DMS79 treated with DMSO at 0.1 percent for 48 hours (cell line): ENCODE results near the gene NUP54.

Source experiments
- DNase-seq: peaks from one replicate; lab custom pipeline; 2025; lab: John Stamatoyannopoulos, UW

Gene NUP54, protein sequence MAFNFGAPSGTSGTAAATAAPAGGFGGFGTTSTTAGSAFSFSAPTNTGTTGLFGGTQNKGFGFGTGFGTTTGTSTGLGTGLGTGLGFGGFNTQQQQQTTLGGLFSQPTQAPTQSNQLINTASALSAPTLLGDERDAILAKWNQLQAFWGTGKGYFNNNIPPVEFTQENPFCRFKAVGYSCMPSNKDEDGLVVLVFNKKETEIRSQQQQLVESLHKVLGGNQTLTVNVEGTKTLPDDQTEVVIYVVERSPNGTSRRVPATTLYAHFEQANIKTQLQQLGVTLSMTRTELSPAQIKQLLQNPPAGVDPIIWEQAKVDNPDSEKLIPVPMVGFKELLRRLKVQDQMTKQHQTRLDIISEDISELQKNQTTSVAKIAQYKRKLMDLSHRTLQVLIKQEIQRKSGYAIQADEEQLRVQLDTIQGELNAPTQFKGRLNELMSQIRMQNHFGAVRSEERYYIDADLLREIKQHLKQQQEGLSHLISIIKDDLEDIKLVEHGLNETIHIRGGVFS

DNA sequence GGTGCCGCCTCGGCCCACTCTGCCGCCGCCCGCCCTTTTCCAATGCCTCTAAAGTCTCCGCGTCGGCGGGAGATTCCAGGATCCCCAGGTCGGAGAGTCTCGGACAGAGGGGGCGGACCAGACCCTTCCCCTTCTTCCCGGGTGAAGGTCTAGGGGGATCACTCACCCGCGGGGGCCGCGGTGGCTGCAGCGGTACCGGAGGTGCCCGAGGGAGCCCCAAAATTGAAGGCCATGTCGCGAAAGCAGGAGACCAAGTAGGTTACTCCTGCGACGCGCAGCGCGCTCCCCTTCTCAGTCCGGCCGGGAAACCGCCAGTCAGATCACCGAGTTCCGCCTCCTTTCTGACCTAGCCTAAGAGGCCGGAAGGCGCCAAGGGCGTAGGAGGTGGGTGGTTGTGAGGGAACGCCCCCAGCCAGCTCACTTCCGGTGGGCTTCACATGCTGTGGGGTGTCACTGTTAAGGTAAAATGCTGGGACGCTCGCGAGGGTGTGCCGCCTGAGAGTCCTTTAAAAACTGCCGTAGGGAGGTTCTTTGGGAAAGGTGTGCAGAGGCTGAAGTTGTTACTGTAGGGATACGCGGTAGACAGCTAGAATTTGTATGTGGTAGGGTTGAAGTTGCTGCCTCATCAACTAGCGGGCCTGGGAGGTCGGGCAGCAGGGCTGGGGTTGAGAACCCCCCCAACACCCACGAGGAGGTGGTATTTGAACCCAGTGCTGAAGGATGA lies at the start of gene NUP54:
NUP54 (minus strand) TSS at position 256 of the 724 bp plus-strand sequence; CDS start at position 233, 23 bp downstream.
- peak; percentile 81 for DNase-seq

DNA sequence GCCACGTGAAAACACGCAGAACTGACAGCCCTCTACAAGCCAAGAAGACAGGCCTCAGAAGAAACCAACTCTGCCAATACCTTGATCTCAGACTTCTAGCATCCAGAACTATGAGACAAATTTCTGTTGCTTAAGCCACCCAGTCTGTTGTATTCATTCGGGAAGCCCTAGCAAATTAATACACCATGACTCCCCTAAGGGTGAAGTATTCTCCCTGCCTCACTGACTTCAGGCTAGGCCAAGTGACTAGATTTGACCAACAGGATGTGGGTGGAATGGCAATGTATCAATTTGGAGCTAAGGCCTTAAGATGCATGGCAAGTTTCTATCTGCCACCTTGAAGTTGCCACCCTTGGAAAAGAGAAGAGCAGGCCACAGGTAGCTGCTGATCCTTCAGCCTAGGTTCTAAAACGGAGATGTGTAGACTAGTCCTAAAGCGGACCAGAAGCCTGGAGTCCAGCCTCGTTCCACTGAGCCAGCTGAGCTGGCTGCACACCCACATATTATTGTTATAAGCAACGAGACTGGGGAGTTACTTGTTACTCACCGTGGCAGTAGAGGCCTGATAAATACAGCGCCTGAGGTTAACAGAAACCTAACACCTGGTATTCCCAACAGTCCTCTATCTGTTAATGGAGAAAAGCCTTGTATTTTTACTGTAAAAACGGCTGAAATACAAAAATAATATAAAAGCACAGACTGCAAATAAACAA lies 49.0 kb upstream of the NUP54 start:
- DNase-seq: no peak

DNA sequence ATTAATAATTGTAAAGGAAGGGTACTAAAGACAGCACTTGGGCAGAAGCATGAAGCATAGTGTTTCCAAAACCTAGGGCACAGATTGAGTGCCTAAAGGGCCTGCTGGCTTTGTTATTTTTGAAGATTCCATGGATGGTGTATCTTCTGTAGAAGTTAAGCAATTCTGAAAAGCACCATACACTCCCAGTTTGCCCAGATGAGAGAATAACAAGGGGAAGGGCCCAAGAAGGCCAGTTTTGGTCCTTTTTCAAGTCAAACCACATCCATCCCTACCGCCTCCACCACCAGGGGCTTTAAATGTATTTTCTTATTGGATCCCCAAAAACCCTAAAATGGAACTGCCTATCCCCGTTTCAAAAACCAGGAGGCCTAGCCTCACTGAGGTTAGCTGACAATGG lies 48.2 kb upstream of the NUP54 start:
- no peak for DNase-seq

DNA sequence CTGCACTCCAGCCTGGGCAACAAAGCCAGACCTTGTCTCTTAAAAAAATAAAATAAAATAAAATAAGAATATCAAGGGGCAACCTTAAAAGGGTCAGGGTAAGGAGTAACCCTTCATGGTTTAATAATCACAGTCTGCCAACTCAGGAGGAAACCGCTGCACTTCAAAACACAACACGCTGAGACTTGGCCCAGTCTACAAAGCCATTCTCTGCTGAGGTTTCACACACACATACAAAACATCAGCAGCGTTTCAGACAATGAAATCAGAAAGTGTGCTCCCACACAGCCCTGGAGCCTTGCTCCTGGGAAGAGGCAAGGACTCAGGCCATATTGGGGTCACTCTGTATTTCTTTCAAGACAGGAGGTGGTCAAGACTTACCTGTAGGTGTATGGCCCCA lies 47.1 kb upstream of the NUP54 start:
- peak; percentile 38 for DNase-seq

DNA sequence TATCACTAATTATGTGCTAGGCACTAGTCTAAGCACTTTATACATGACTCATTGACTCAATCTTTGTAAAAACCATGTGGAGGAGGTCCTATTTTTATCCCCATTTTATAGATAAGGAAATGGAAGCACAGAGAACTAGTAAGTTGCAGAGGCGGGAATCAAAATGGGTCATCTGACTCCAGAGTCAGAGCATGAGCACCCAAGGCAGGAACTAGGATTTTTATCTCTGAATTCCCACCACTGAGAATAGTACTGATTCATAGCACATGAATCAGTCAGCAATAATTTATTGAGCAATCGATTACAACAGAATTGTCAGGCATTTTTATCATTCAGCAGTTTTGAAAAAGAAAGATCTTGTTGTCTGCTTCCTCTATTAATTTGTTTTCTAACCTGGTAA lies 46.1 kb upstream of the NUP54 start:
- no peak for DNase-seq

DNA sequence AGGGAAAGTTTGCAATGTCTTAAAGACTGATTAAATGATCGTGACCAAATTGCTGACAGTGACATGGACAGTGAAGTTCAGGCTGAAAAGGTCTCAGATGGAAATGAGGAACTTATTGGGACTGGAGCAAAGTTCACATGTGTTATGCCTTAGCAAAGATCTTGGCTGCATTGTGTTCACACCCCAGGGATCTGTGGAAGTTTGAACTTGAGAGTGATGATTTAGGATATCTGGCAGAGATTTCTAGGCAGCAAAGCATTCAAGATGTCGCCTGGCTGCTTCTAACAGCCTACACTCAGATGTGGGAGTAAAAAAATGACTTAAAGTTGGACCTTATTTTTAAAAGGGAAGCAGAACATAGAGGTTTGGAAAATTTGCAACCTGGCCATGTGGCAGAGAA lies 44.0 kb upstream of the NUP54 start:
- DNase-seq: no peak

DNA sequence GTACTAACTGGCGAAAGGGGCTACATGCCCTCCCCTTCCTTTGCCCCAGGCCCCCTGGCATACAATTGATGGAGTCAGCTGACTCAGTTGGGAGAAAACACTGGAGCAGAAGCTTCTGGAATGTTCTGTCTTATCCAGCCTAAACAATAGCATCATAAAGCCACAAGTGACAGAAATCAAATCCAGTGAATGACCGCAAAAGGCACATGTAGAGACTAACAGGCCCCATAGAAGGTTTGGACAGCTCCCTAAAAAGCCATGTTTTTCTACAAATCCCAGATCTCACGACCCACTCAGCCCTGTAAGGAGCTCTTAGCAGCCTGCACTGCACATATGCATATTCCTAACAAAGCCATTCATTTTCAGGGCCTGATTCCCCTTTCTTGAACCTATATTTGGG lies 40.4 kb upstream of the NUP54 start:
- DNase-seq: no peak

DNA sequence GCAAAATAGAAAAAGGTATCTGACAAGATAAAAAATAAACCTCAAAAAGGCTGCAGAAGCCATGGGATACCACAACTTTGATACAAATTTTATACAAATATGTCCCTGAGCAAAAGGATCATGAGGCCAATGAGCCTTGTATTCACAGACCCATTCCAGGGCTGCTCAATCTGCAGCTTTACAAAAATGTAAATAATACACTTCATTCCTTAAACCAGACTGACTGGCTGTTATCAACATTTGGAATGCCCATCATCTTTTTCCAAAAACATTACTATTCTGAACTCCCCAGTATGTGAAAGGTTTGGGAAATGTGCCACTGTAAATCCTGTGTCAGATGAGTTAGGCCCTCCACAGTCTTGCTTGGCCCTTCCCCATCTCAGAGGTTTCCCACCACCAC lies 40.0 kb upstream of the NUP54 start:
- no peak for DNase-seq

DNA sequence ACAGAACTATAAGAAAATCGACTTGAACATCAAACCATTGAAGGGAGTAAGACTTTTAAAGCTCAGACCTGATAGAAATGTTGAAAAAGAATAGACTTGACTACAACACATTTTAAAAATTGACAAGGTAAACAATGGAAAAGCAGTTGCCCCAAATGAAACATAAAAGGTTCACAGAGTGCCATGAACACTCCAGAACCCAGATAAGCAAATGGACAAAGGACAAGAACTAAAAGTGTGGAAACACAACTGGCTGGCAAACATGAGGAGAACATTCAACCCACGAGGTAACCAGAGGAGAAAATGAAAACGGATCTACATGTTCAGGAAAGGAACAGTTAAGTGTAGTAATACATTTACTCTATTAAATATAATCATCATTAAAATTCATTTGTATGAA lies 39.0 kb upstream of the NUP54 start:
- no peak for DNase-seq

DNA sequence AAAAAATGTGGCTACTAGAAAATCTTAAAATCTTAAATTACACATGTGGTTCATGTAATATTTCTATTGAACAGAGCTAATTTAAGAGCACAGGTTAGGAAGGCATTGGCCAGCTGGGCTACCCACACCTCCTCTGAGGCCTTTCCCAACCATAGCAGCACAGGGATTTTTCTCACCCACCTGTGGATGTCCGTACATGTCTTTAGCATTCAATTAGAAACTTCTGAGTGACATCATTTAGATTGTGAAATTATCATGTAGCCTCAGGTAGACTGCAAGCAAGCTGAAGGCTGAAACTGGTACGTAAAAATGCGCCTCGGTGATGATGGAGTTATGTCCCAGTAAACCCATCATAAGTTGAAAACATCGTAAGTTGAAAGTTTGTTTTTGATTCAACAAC lies 34.3 kb upstream of the NUP54 start:
- DNase-seq: no peak

DNA sequence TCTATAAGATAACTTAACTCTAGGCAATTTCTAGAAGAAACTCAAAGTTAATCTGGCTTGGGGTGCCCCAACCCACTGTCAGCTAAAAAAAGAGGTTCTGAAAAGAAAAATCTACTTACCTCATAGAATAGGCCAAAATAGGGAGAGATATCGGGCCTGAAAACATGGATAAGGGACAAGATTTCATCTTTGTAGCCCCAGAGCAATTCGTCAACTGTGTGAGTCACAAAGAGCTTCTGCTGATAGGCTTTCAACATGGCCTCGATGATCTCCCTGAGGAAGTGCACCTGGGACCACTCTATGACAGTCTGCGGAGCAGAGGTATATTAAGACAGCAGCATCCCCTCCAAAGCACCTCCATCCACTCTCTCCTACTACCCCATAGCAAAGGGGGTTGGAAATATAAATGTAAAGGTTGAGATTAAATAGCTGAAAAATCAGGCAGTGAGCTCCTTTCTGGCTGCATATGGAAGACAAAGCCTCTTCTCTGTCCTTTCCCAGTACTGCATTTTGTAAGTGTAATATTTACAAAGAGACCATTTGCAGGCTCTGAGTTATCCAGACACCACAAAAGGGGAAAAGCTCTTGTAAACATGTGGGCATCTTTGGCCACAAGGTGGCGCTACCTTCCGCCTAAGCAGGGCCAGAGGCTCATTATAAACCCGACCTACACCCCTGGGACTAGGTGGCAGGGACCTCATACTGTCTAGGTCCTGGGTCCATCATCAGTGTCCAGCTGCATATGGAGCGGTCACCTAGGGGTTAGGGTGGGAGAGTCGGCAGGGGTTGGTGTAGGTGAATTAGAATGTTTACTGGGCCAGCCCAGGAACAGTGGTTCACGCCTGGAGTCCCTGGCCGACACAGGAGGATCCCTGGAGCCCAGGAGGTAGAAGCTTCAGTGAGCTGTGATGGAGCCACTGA lies 31.5 kb upstream of the NUP54 start:
- DNase-seq: peak; percentile 23

DNA sequence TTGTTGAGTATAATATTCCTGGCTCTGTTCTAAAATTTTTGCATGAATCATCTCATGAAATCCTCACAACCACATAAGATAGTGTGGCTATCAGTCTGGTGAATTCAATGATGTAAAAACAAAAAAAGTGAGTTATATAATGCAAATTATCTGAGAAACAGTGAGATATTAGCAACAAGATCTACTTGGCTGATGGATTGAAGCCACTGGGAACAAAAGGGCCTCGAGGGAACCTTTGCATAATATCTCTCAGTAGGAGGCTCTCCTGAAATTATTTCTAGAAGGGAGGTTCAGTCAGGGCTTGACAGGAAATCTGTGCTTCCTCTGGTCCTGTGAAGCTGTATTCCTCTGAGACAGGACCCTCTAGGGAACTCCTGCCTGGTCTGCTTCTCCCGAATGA lies 30.1 kb upstream of the NUP54 start:
- no peak for DNase-seq

DNA sequence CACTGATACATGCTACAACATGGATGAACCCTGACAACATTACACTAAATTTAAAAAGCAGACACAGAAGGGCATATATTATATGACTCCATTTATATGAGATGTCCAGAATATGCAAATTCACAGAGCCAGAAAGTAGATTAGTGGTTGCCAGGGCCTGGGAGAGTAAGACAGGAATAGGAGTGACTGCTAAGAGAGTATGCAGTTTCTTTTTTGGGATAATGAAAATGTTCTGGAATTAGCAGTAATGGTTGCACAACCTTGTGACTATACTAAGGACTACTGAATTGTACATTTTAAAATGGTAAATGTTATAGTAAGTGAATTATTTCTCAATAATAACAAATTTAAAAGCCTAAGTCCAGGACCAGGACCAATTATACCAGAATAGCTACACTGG lies 29.5 kb upstream of the NUP54 start:
- DNase-seq: no peak

DNA sequence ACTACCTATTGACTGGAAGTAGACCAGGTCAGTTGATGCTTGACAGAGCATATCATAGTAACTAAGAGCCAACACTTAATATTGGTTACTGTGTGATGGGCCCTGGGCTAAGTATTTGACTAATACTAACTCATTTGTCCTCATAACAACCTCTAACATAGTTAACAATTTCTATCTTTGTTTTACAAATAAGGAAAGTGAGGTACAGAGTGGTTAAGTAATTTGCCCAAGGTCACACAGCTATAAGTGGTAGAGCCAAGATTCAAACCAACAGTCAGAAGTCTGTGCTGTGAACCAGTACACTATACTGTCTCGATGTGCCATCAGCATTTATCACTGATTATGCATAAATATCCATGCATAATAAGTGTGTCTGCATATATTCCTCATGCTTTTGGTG lies 27.1 kb upstream of the NUP54 start:
- DNase-seq: no peak

DNA sequence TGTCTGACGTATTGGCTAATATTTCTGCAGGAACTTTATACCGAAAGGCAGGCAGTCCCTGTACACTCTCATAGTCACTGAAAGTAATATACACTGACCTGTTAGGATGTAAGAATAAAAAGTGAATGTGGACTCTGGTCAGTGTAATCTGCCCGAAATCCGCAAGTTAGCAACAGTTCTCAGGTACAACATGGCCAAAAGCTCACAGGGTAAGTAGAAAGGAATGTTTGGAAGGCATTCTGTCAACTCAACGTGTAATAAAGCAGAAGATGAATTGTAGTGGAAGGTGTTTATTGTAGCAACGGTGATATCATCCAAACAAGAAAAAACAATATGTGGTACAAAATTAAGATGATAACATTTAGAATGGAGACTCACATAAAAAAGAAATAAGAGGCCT lies 26.0 kb upstream of the NUP54 start:
- DNase-seq: no peak

DNA sequence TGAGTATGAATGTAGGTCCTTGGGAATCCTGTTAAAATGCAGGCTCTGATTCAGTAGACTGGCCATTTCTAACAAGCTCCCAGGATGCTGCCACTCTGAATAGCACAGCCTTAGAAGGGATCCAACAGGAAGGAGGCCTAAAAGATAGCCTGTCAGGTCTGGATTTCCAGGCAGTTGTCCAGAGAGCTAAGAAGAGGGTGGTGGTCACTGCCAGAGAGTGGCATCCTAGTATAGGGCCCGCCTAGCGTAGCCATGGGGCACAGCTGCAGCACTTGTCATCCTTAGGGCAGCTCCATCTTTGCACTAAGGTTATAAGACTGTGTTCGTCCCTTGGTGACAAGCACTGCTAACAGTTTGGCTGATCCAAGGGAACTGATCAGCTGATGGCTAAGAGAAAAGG lies 20.5 kb upstream of the NUP54 start:
- no peak for DNase-seq

DNA sequence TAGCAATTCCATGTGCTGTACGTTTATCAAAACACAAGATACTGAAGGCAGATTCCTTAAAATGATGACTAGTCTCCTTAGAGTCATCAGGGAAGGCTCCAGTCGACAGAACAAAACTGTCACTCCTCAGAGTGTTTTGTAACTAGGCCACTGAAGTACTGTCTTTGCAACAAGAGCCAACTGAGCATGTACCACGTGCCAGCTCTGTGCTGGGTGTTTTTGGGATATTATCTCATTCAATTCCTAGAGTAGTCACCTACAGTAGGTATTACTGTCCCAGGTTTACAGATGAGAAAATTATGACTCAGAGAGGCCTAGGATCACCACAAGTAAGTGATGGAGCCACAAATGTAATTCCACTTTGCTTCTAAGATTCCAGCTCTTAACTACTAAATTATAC lies 18.3 kb upstream of the NUP54 start:
- no peak for DNase-seq

DNA sequence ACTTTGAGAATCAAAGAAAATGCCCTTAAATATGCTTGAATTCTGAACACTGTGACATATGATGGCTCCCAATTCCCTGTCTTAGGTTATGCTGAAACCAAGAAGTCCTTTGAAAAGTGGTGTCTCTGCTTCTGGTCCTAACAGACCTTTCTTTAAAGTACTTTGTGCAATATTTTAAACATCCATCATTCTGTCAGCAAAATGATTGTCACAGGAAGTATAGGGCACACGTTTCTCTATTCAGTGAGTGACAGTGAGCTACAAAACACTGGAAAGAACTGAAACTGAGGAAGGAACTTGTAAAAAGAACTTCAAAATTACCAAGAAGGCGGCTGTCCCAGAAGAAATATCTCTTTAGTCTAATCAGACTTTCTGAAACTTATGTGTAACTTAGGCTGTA lies 12.2 kb upstream of the NUP54 start:
- DNase-seq: no peak

DNA sequence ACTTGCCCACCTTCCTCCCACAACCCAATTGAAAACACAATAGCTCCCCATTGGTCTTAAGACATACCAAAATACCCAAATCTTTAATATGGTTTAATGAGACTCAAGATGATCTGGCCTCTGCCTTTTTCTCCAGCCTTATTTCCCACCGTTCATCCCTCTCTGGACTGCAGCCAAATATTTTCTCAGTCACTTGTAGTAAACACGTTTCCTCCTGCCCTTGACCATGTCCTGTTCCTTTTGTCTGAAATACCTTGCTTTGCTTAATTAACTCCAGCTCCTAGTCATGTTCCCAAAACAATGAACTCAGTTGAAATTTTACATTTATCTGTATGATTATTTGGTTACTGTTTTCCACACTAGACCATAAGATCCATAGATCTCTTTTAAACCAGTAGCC lies 8.4 kb upstream of the NUP54 start:
- peak; percentile 73 for DNase-seq

DNA sequence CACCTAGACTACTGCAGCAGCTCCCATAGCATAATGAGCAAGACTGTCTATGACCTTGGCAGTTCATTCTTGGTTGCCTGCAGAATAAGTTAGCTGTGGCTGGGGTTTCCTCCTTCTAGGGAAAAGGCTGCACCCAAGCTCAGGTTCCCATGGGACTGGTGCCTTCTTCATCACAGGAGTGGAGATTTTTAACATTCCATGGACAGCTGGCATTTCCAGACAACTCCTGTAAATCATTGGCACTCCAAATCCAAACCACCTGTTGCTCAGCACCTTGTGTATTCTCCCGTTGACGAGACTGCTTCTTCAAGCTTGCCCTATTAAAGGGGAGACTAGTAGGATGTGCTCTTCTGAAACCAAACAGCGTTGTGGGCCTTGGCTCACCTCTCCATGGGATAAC lies 7.8 kb upstream of the NUP54 start:
- no peak for DNase-seq

DNA sequence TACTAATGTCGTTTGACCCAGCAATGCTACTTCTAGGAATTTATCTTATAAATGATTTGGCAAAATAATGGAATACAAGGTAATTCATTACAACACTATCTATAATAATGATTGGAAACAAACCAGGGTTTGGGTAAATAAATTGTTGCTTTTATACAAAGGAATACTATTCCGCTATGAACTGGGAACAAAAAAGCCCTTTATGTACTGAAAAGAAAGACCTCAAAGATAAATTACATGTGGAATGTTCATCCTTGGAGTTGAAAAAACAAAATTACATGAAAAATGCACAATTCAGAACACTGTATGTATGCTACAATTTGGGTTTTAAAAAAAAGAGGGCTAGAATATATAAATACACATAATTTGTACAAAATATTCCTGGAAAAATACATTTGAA lies 5.2 kb upstream of the NUP54 start:
- DNase-seq: no peak
